ENCODE results near the gene VAT1L. TPM values are rescaled to one million over a fixed set of nuclear protein-coding genes. Genes with fewer than 3 reads are reported as not detected.

The VAT1L gene
- total and polyA plus RNA-seq, 12 donors, result 18.1 to 103 (median 38.2) TPM

DNA sequence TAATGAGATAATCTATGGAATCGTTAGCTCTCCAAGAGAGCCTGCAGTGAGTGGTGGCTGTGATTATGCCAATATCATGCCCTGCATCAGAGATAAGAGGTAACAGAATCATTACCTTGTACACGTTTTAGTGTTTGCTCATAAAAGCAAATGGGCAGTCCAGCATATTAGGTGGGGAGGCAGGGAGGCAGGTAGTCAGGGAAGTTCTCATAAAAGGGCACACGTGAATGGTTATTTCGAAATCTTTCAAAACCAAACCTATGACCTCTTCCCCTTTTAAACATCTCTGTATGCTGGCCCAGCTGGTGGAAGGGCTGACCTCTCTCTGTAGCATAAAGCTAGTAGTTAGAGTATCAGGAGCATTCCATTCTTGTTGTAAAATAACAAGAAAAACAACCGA, 51.7 kb downstream of the VAT1L start:
- Histone ChIP-seq H3K4me1 (replicated peaks in 1 of 2) (no peaks in the 10 kb centered on the region), H3K27ac (no peak overlapping the region), H3K9me3 (replicated peaks in 1 of 3) (no peaks in the 10 kb centered on the region), H3K36me3 (replicated peaks in 1 of 2) (no peaks in the 10 kb centered on the region), H3K27me3 (no peaks in the 10 kb centered on the region), H3K4me3 (no peak overlapping the region)
- WGBS, 4 donors, result 63 to 75% (median 67%) methylated on average over 5 of the region's 5 CpGs
- intact Hi-C loops (cut with DNase I), result no loop called here
- DNase-seq, result no peak
- TF ChIP-seq, protein P1, sequence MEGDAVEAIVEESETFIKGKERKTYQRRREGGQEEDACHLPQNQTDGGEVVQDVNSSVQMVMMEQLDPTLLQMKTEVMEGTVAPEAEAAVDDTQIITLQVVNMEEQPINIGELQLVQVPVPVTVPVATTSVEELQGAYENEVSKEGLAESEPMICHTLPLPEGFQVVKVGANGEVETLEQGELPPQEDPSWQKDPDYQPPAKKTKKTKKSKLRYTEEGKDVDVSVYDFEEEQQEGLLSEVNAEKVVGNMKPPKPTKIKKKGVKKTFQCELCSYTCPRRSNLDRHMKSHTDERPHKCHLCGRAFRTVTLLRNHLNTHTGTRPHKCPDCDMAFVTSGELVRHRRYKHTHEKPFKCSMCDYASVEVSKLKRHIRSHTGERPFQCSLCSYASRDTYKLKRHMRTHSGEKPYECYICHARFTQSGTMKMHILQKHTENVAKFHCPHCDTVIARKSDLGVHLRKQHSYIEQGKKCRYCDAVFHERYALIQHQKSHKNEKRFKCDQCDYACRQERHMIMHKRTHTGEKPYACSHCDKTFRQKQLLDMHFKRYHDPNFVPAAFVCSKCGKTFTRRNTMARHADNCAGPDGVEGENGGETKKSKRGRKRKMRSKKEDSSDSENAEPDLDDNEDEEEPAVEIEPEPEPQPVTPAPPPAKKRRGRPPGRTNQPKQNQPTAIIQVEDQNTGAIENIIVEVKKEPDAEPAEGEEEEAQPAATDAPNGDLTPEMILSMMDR (IDR thresholded peaks at IDR 0.05), result no peak
- no peak for TF ChIP-seq POLR2A (IDR thresholded peaks at IDR 0.05)

DNA sequence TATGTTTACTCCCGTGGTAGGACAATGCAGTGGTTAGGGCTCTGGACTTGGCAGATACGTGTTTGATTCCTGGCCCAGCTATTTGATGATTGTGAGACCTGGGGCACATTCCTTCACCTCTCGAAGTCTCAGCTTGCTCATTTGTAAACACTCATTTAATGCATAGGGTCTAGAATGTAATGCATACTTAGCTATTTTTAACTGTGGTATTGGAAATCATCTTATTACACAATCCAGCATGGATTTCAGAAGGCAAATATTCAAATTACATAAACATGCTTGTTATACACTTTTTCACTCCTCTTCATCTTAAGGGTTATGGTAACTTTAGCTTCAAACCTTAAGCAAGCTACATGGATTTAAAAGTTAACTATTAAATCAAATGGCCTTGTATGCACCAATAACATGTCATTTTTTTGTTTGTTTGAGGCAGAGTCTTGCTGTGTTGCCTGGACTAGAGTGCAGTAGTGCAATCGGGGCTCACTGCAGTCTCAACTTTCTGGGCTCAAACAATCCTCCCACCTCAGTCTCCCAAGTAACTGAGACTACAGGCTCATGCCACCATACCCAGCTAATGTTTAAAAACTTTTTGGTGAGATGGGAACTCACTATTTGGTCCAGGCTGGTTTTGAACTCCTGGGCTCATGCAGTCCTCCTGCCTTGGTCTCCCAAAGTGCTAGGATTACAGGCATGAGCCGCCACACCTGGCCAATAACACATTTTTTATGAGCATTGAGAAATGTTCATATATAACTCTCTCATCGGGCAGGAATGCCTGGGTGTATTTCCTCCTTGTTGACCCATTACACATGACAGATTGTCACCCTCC, 52.5 kb downstream of the VAT1L start:
- WGBS, 4 donors, result 77 to 86% (median 79%) methylated on average over 6 of the region's 6 CpGs
- TF ChIP-seq POLR2A (IDR thresholded peaks at IDR 0.05), result no peak
- TF ChIP-seq, protein P1 (IDR thresholded peaks at IDR 0.05), result no peak
- Histone ChIP-seq H3K36me3 (replicated peaks in 1 of 2) (no peaks in the 10 kb centered on the region), H3K9me3 (replicated peaks in 1 of 3) (no peaks in the 10 kb centered on the region), H3K4me3 (no peak overlapping the region), H3K27me3 (no peaks in the 10 kb centered on the region), H3K27ac (no peak overlapping the region), H3K4me1 (replicated peaks in 1 of 2) (no peaks in the 10 kb centered on the region)
- no peak for DNase-seq
- intact Hi-C loops (cut with DNase I), result no loop called here

DNA sequence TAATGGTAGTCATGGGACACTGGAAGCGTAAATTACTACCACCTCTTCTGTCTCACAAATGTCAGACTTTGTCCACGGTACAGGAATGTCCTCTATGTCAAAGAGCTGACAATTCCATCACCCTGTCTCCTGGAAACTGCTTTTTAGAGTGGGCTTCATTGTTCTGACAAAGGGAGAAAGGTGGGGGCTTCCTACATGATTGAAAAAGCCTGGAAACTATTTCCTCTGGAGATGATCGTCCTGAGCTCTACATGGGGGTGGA, 53.1 kb downstream of the VAT1L start:
- no peak for DNase-seq
- no peaks in the 10 kb centered on the region for H3K4me1 ChIP-seq (replicated peaks in 1 of 2)
- no peaks in the 10 kb centered on the region for H3K9me3 ChIP-seq (replicated peaks in 1 of 3)
- H3K27me3 ChIP-seq, result no peaks in the 10 kb centered on the region
- no peak overlapping the region for H3K4me3 ChIP-seq
- TF ChIP-seq POLR2A (IDR thresholded peaks at IDR 0.05), result no peak
- TF ChIP-seq, protein P1 (IDR thresholded peaks at IDR 0.05), result no peak
- intact Hi-C loops (cut with DNase I), result no loop called here
- no peak overlapping the region for H3K27ac ChIP-seq
- no peaks in the 10 kb centered on the region for H3K36me3 ChIP-seq (replicated peaks in 1 of 2)
- WGBS, 4 donors, result 57 to 78% (median 72%) methylated on average over 3 of the region's 3 CpGs

DNA sequence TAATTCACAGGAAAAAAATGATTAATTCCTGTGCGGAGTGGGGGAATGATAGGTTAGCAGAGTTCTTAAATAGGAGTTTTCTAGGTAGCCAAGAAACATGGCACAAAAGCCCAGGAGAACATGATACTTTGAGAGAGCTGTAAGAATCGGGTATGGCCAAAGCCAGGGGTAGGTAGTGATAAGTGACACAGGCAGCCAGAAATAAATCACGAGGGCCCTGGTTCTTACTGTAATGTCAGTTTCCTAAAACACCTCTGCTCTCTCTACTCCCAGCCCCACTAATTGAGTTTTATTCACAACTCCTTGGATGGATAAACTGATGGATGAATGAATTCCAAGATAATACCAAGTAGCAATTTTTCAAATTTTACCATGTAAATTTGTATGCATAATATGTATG, 54.1 kb downstream of the VAT1L start:
- intact Hi-C loops (cut with DNase I), result no loop called here
- no peaks in the 10 kb centered on the region for H3K27me3 ChIP-seq
- DNase-seq, result no peak
- no peaks in the 10 kb centered on the region for H3K36me3 ChIP-seq (replicated peaks in 1 of 2)
- H3K27ac ChIP-seq, result no peak overlapping the region
- WGBS, 4 donors, result 86 to 97% (median 91%) methylated on average over 3 of the region's 3 CpGs
- no peak for TF ChIP-seq POLR2A (IDR thresholded peaks at IDR 0.05)
- TF ChIP-seq, protein P1 (IDR thresholded peaks at IDR 0.05), result no peak
- no peaks in the 10 kb centered on the region for H3K9me3 ChIP-seq (replicated peaks in 1 of 3)
- H3K4me3 ChIP-seq, result no peak overlapping the region
- no peaks in the 10 kb centered on the region for H3K4me1 ChIP-seq (replicated peaks in 1 of 2)

All from adrenal gland (tissue), 12 donors.